Activated CD4-positive, CD25-positive, alpha-beta regulatory T cell treated with anti-CD3 and anti-CD28 coated beads, Interleukin-2, amount 50 U/mL, for 16 hours (primary cell): ENCODE results near the gene OTUB2.

Experiments
- DNase-seq: peaks from one replicate; pipeline ENCODE4 v3.0.0-alpha.2; 2020; ENCODE audit warnings: low read depth, low spot score

Gene OTUB2

GRCh38 chr14:93996130-93996695, 29.9 kb upstream of the OTUB2 start:
- no peak for DNase-seq

- no peak for DNase-seq
Observed at GRCh38 chr14:93997082-93997481, 29.1 kb upstream of the OTUB2 start, which contains the start of gene CCDC197. Gene CCDC197, plus strand, starts transcription at chr14:93997301. Its CDS starts 831 bp downstream, at chr14:93998132.

- DNase-seq = no peak
Observed at GRCh38 chr14:93997916-93998870, 27.9 kb upstream of the OTUB2 start.

GRCh38 chr14:93998871-93999403, 27.2 kb upstream of the OTUB2 start:
- no peak for DNase-seq

GRCh38 chr14:93999573-93999972, 26.6 kb upstream of the OTUB2 start:
- no peak for DNase-seq

GRCh38 chr14:94000267-94000666, 25.9 kb upstream of the OTUB2 start:
- DNase-seq = no peak

- no peak for DNase-seq
Observed at GRCh38 chr14:94001016-94001415, 25.1 kb upstream of the OTUB2 start.

GRCh38 chr14:94001501-94002396, 24.4 kb upstream of the OTUB2 start:
- DNase-seq = peak; percentile 42

- DNase-seq = no peak
Observed at GRCh38 chr14:94003397-94003796, 22.7 kb upstream of the OTUB2 start.

GRCh38 chr14:94004015-94004414, 22.1 kb upstream of the OTUB2 start:
- DNase-seq = no peak

GRCh38 chr14:94005324-94006073, 20.6 kb upstream of the OTUB2 start:
- DNase-seq = no peak

GRCh38 chr14:94008234-94008633, 17.9 kb upstream of the OTUB2 start:
- DNase-seq = no peak

- no peak for DNase-seq
Observed at GRCh38 chr14:94009767-94010166, 16.4 kb upstream of the OTUB2 start.

GRCh38 chr14:94010625-94011024, 15.5 kb upstream of the OTUB2 start:
- DNase-seq = no peak

GRCh38 chr14:94011795-94012194, 14.3 kb upstream of the OTUB2 start:
- DNase-seq = no peak

- DNase-seq = no peak
Observed at GRCh38 chr14:94014382-94014781, 11.8 kb upstream of the OTUB2 start.

GRCh38 chr14:94015223-94015622, 10.9 kb upstream of the OTUB2 start:
- DNase-seq = no peak

- no peak for DNase-seq
Observed at GRCh38 chr14:94016446-94016976, 9.6 kb upstream of the OTUB2 start.

- DNase-seq = no peak
Observed at GRCh38 chr14:94018308-94018707, 7.8 kb upstream of the OTUB2 start.

- DNase-seq = no peak
Observed at GRCh38 chr14:94019329-94019728, 6.8 kb upstream of the OTUB2 start.

GRCh38 chr14:94020267-94020666, 5.9 kb upstream of the OTUB2 start:
- no peak for DNase-seq
